Glomerular visceral epithelial cell (primary cell): ENCODE measurements around the gene ZBTB3.
"Not testable (repeated sequence)": the region's sequence is repeated elsewhere in the genome, so short reads cannot be mapped to it uniquely, and the experiment has no call there.

Source experiments
- DNase-seq: peaks from one replicate; pipeline ENCODE4 v3.0.0-alpha.2; 2016; ENCODE audit errors: extremely low spot score

ZBTB3 gene

DNA sequence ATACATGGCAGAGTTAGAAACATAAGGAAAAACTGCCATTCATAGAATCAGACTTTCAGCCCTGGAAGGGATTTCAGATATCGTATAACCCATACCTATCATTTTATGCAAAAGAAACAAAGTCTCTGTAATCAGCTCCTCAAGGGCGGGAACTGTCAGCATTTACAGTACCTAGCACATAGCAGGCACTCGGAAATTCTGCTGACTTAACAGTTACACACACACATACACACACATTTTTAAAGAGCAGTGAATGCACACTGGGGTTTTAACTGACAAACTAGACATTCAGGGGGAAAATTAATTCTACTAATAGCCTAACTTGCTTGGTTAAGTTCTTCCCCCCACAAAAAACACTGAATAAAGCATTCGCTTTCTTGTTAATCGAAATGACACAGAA is 37.8 kb downstream of the ZBTB3 start:
- DNase-seq: no peak

DNA sequence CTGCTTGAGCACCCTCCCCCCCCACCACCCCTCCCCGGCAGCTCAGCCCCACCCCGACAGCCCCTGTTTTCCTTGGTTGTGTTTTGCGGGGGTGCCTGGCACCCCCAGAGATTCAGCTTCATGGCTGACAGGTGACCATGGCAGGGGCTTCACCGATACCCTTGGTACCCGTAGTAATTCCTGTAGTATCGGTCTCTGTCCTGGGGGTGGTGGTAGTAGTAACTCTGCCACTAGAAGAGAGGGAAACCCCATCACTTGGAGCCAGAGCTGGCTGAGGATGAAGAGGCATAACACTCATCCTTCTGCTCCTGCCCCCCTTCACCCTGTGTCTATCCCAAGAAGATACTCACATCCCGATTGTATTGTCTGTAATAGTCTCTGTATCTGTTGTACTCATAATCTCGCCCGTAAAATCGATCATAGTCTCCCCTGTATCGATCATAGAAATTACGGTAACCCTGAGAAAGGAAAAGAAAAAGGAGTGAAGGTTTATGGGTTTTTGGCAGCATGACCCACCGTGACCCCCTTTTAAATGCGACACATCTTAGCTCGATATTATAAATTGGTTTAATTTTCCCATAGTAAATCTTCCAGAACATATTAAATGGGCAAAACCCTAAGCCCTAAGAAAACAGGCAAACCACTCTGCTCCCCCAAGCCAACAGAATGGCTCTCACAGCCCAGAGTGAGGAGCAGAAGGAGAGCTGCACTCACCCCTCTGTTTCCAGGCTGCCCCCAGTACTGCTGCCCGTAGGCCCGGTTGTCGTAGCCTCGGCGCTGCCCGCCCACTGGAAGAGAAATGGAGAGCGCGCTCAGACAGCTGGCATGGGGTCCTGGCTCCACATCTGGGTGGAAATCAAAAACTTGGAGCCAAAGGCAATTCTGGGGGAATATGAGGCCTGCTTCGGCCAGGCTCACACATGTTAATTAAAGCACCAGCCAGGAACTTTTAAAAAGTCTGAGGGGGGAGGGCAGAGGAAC is 38.5 kb downstream of the ZBTB3 start:
- DNase-seq: no peak

DNA sequence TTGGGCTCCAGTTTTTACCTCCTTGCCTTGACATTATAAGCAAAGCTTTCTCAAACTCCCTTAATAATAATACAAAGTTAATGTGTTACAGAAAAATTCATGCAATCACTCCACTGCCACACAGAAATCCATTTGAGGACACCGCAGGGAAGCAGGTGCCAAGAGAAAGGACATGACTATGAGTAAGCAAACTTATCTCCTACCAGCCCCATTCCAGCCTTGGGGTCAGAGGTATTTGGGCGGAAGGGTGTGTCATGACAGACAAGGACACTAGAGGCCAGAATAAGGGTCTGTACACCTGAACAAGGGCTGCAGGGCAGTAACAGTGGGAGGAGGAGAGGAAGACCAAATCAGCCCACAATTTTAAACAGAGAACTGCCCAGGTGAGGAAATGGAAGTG is 40.6 kb downstream of the ZBTB3 start:
- peak; percentile 53 for DNase-seq

GRCh38 chr11:62712861-62713260 is 41.1 kb downstream of the ZBTB3 start:
- DNase-seq: no peak

DNA sequence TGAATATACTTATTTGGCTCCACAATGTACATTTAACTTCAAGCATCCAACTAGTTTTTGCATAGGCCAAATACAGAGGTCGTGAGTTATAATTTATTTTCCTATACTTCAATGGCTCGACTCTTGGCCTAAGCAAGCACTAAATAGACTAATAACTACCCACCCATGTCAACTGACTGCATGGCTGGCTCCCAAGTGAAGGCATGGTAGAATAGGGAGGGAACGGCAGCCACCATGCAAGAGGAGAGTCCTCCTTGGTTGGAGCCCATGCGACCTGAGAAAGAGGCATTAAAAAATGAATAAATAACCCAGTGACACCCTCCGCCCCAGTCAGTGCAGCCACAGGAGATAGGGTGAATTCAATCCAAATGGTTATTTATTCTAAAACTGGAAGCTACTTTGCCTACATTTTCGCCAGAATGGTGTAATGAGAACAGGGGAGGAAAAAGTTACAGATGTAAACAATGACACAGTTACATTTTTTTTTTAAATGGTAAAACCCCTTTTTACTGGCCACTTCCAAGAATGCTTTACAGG is 41.6 kb downstream of the ZBTB3 start:
- no peak for DNase-seq

DNA sequence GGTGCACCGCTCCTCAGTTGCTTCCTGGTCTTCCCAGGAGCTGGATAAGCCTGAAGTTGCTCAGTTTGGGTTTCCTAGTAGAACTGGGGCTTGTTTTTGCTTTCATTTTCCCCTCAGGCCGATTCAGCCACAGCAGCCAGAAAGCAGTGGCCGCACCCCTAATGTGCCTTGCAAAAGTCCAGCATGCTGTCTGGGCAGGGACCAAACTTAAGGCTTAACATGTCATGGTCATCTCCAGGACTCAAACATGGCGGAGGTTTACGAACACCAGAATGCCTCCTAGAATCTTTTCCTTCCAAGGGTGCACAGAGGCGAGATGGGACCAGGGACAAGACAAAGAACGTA is 44.0 kb downstream of the ZBTB3 start:
- no peak for DNase-seq

- peak; percentile 69 for DNase-seq
These were observed 44.5 kb downstream of the ZBTB3 start for GRCh38 chr11:62709247-62710000.

GRCh38 chr11:62708793-62709192 is 45.2 kb downstream of the ZBTB3 start:
- DNase-seq: no peak

- no peak for DNase-seq
These were observed 45.6 kb downstream of the ZBTB3 start for GRCh38 chr11:62708392-62708791.

- DNase-seq: no peak
These were observed 46.6 kb downstream of the ZBTB3 start, which contains the start of the genes BSCL2 and GNG3 for GRCh38 chr11:62707277-62707861. TSS of gene BSCL2 (minus strand) at chr11:62707424. CDS start at chr11:62707195, 229 bp downstream. TSS of gene GNG3 (plus strand) at chr11:62707676. CDS start at chr11:62708296, 620 bp downstream.

GRCh38 chr11:62706850-62707247 is 47.1 kb downstream of the ZBTB3 start:
- no peak for DNase-seq

GRCh38 chr11:62705880-62706849 is 47.8 kb downstream of the ZBTB3 start:
- DNase-seq: peak; percentile 95

GRCh38 chr11:62705413-62705812 is 48.5 kb downstream of the ZBTB3 start:
- DNase-seq: no peak

- DNase-seq: not testable (repeated sequence)
These were observed 50.0 kb downstream of the ZBTB3 start for GRCh38 chr11:62703921-62704320.

- no peak for DNase-seq
These were observed 51.7 kb downstream of the ZBTB3 start for GRCh38 chr11:62702246-62702645.
